SK-N-MC (cell line): Measurements from ENCODE around the gene PVR.

Experiments
- EZH2 ChIP-seq: fragments of 200-600 bp; sonication (generic); IDR thresholded peaks from one replicate; pipeline ENCODE4 v1.6.1; 2017; ENCODE audit warnings: antibody characterized with exemption
- POLR2AphosphoS5 ChIP-seq: IDR thresholded peaks from 2 replicates; pipeline ENCODE4 v1.6.1; 2012; ENCODE audit warnings: mild to moderate bottlenecking, low read depth, low read length, borderline replicate concordance

GRCh38 chr19:44661205-44661604 lies 17.5 kb downstream of the PVR start:
- TF ChIP-seq POLR2AphosphoS5 (no peak), EZH2 (no peak)
